ENCODE results near the gene C2orf66.

C2orf66 gene

GRCh38 chr2:196758474-196759377 is 50.4 kb downstream of the C2orf66 start:
- DNase-seq, result no peak

Data from GOT3 (cell line).